ENCODE measurements around the gene ADAT3. TPM values are rescaled to one million over a fixed set of nuclear protein-coding genes. Genes with fewer than 3 reads are reported as not detected.

Gene ADAT3
- total RNA-seq, 4 donors from 2014 or later, result 18.7 to 73.2 (median 30.3) TPM

DNA sequence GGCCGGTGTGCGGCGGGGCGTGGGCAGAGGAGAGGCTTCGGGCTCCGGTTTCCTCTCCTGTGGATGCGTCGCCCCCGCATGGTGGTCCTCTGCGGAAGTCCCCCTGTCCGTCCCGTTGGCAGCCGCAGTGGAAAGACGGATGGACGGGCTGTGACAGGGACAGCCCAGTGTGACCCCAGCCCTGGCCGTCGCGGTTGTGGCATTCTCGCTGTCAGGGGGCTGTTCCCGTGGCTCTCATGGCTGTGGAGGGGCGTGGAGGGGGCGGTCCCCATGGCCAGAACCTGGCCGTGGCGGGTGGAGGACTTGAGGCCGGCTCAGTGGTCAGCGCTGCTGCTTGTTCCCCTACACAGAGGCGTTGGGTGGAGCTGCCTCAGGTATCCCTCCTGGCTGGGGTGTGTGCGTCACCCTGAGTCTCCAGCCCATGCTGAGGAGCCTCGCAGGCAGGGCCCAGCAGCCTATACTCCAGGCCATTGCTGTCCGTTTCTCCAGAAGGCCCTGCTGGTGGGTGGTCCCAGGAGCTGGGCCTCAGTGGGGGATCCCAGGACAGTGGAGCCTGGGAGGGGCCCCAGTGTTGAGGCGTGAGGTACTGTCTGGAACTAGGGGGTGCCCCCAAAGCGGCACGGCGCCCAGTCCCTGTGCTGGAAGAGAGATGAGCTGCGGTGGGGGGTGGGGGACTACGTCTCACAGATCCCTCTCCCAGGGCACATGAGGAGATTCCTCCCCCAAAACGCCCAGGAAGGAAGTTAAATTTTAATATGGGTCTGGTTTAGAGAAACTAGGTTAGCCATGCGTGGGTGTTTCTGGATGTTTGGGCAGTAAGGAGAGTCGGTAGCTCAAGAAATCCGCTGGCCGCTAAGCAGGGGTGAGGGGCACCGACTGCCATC lies 56.0 kb downstream of the ADAT3 start:
- no peak overlapping the region for H3K4me3 ChIP-seq
- H3K36me3 ChIP-seq, result no peaks in the 10 kb centered on the region
- TF ChIP-seq EP300 (IDR thresholded peaks at IDR 0.05; ENCODE audit: low read depth), result no peak
- TF ChIP-seq POLR2A (IDR thresholded peaks at IDR 0.05), result no peak
- no peak for TF ChIP-seq POLR2AphosphoS5 (IDR thresholded peaks at IDR 0.05)
- no peaks in the 10 kb centered on the region for H3K9me3 ChIP-seq
- in situ Hi-C loops (cut with MboI; ENCODE audit: low pct_ligation_motif_present in 1 of 4, low pct_unique_long_range_greater_than_20kb in 1 of 4, low sequenced_read_pairs in 3 of 4), result no loop called here
- H3K4me1 ChIP-seq, result peaks cover 0 to 5% (median 0%) of the 10 kb centered on the region in 4 donors
- DNase-seq, result no peak
- 88% methylated on average over 38 of the region's 42 CpGs; no CpG with 5 or more reads in 1 of the 2 donors for WGBS, 2 donors (ENCODE audit: low coverage in 1 of 2)
- no peaks in the 10 kb centered on the region for H3K27me3 ChIP-seq
- intact Hi-C loops (cut with DNase I; ENCODE audit: low total_unique reads), result no loop called here
- H3K27ac ChIP-seq, result no peak overlapping the region

DNA sequence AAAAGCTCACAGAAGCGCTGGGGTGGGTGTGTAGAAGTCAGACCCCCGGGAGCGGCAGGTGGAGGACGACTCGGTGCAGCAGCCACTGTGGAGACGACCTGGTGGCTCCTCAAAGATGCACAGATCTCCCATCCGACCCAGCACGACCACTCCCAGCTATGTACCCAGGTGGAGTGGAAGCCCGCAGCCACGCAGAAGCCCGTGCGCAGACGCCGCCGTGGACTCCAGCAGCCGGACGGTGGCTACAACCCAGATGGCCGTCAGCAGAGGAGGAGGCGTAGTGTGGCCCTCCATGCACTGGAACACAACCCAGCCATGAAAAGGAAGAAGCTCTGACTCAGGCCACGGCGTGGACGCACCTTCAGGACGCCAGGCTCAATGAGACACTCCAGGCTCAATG lies 57.5 kb downstream of the ADAT3 start:
- H3K36me3 ChIP-seq, result no peaks in the 10 kb centered on the region
- H3K27me3 ChIP-seq, result no peaks in the 10 kb centered on the region
- 92% methylated on average over 23 of the region's 23 CpGs; no CpG with 5 or more reads in 1 of the 2 donors for WGBS, 2 donors (ENCODE audit: low coverage in 1 of 2)
- intact Hi-C loops (cut with DNase I; ENCODE audit: low total_unique reads) (no loop called here), in situ Hi-C loops (cut with MboI; ENCODE audit: low pct_ligation_motif_present in 1 of 4, low pct_unique_long_range_greater_than_20kb in 1 of 4, low sequenced_read_pairs in 3 of 4) (no loop called here)
- no peak overlapping the region for H3K27ac ChIP-seq
- TF ChIP-seq POLR2AphosphoS5 (IDR thresholded peaks at IDR 0.05) (no peak), EP300 (IDR thresholded peaks at IDR 0.05; ENCODE audit: low read depth) (no peak)
- TF ChIP-seq, protein P1, sequence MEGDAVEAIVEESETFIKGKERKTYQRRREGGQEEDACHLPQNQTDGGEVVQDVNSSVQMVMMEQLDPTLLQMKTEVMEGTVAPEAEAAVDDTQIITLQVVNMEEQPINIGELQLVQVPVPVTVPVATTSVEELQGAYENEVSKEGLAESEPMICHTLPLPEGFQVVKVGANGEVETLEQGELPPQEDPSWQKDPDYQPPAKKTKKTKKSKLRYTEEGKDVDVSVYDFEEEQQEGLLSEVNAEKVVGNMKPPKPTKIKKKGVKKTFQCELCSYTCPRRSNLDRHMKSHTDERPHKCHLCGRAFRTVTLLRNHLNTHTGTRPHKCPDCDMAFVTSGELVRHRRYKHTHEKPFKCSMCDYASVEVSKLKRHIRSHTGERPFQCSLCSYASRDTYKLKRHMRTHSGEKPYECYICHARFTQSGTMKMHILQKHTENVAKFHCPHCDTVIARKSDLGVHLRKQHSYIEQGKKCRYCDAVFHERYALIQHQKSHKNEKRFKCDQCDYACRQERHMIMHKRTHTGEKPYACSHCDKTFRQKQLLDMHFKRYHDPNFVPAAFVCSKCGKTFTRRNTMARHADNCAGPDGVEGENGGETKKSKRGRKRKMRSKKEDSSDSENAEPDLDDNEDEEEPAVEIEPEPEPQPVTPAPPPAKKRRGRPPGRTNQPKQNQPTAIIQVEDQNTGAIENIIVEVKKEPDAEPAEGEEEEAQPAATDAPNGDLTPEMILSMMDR (IDR thresholded peaks at IDR 0.05), result no peak
- H3K4me1 ChIP-seq, result no peaks in the 10 kb centered on the region
- no peak for DNase-seq
- no peaks in the 10 kb centered on the region for H3K9me3 ChIP-seq
- no peak overlapping the region for H3K4me3 ChIP-seq

Other genes with a start within 250 kb of the ADAT3 start
- not detected for gene ONECUT3, start 151.9 kb upstream of the ADAT3 start, total RNA-seq
- gene ATP8B3, start 93.1 kb upstream of the ADAT3 start, total RNA-seq, result under 1 TPM in 2 of 4 donors, not detected in 2; 0.27 to 0.75 TPM
- 10 to 100 TPM; 36.0 to 95.0 (median 56.3) TPM for gene REXO1, start 56.9 kb upstream of the ADAT3 start, total RNA-seq
- 10 to 100 TPM in 3 of 4 donors, 1 to 10 TPM in 1; 9.0 to 18.3 (median 11.6) TPM for gene KLF16, start 41.8 kb upstream of the ADAT3 start, total RNA-seq
- 100 to 1,000 TPM in 3 of 4 donors, 10 to 100 TPM in 1; 90.0 to 179 (median 140) TPM for gene ABHD17A, start 19.9 kb upstream of the ADAT3 start, total RNA-seq
- gene SCAMP4, start within 50 bp of the ADAT3 start, total RNA-seq, result 100 to 1,000 TPM in 1 of 4 donors, 10 to 100 TPM in 3; 25.1 to 119 (median 86.6) TPM
- gene CSNK1G2, start 35.8 kb downstream of the ADAT3 start, total RNA-seq, result 100 to 1,000 TPM in 2 of 4 donors, 10 to 100 TPM in 2; 75.0 to 321 (median 140) TPM
- gene BTBD2, start 110.3 kb downstream of the ADAT3 start, total RNA-seq, result 10 to 100 TPM; 66.7 to 88.6 (median 84.4) TPM
- 100 to 1,000 TPM; 189 to 279 (median 236) TPM for gene MKNK2, start 145.8 kb downstream of the ADAT3 start, total RNA-seq
- gene MOB3A, start 190.9 kb downstream of the ADAT3 start, total RNA-seq, result 10 to 100 TPM; 18.7 to 74.2 (median 46.1) TPM
- 1 to 10 TPM in 2 of 4 donors, not detected in 2; 2.3 to 5.4 TPM for gene IZUMO4, start 191.5 kb downstream of the ADAT3 start, total RNA-seq
- 100 to 1,000 TPM; 101 to 189 (median 152) TPM for gene AP3D1, start 246.2 kb downstream of the ADAT3 start, total RNA-seq